ENCODE data around the gene TEF. TPM values are rescaled to one million over a fixed set of nuclear protein-coding genes. Genes with fewer than 3 reads are reported as not detected.

Gene TEF
- total and polyA plus RNA-seq, 7 donors = 12.6 to 30.3 (median 21.3) TPM

GRCh38 chr22:41360126-41360525 lies 21.6 kb upstream of the TEF start:
- Histone ChIP-seq H3K27ac (no peak overlapping the region), H3K36me3 (peaks cover 6 to 35% (median 26%) of the 10 kb centered on the region in 4 donors), H3K27me3 (no peaks in the 10 kb centered on the region), H3K4me3 (no peak overlapping the region), H3K9me3 (no peaks in the 10 kb centered on the region), H3K4me1 (no peaks in the 10 kb centered on the region)
- DNase-seq = no peak
- intact Hi-C loops (cut with DNase I) = loop anchor here (10.0 kb wide), 1 partner anchor 165 kb away; no protein-coding TSS in a partner anchor
- no peak for TF ChIP-seq CTCF (IDR thresholded peaks at IDR 0.05)
- no peak for TF ChIP-seq POLR2AphosphoS5 (IDR thresholded peaks at IDR 0.05)
- TF ChIP-seq POLR2A (IDR thresholded peaks at IDR 0.05) = no peak
- no peak for TF ChIP-seq EP300 (IDR thresholded peaks at IDR 0.05)
- WGBS, 2 donors = 72 to 77% methylated on average over 11 of the region's 11 CpGs

- H3K4me3 ChIP-seq = no peak overlapping the region
- 93 to 95% methylated on average over 13 of the region's 13 CpGs for WGBS, 2 donors
- intact Hi-C loops (cut with DNase I) = loop anchor here (10.0 kb wide), 1 partner anchor 167 kb away; no protein-coding TSS in a partner anchor
- no peaks in the 10 kb centered on the region for H3K27me3 ChIP-seq
- peaks cover 0 to 5% (median 4%) of the 10 kb centered on the region in 4 donors for H3K4me1 ChIP-seq
- no peak overlapping the region for H3K27ac ChIP-seq
- peaks cover 0 to 18% (median 10%) of the 10 kb centered on the region in 4 donors for H3K36me3 ChIP-seq
- TF ChIP-seq POLR2A (IDR thresholded peaks at IDR 0.05) (no peak), EP300 (IDR thresholded peaks at IDR 0.05) (no peak), CTCF (IDR thresholded peaks at IDR 0.05) (no peak), POLR2AphosphoS5 (IDR thresholded peaks at IDR 0.05) (no peak)
- H3K9me3 ChIP-seq = no peaks in the 10 kb centered on the region
- DNase-seq = no peak
Measured at GRCh38 chr22:41361716-41362310, 19.9 kb upstream of the TEF start.

GRCh38 chr22:41362615-41363014 lies 19.1 kb upstream of the TEF start:
- no peak overlapping the region for H3K27ac ChIP-seq
- intact Hi-C loops (cut with DNase I) = loop anchor here (10.0 kb wide), 1 partner anchor 168 kb away; no protein-coding TSS in a partner anchor
- H3K27me3 ChIP-seq = no peaks in the 10 kb centered on the region
- H3K4me3 ChIP-seq = no peak overlapping the region
- no peaks in the 10 kb centered on the region for H3K9me3 ChIP-seq
- H3K4me1 ChIP-seq = peaks cover 0 to 9% (median 8%) of the 10 kb centered on the region in 4 donors
- WGBS, 2 donors = 83 to 88% methylated on average over 5 of the region's 5 CpGs
- no peak for DNase-seq
- TF ChIP-seq EP300 (IDR thresholded peaks at IDR 0.05) (no peak), POLR2AphosphoS5 (IDR thresholded peaks at IDR 0.05) (no peak), POLR2A (IDR thresholded peaks at IDR 0.05) (no peak), CTCF (IDR thresholded peaks at IDR 0.05) (no peak)
- H3K36me3 ChIP-seq = peaks cover 0 to 10% (median 2%) of the 10 kb centered on the region in 4 donors

GRCh38 chr22:41364233-41364632 lies 17.5 kb upstream of the TEF start:
- Histone ChIP-seq H3K27ac (no peak overlapping the region), H3K4me1 (peaks cover 0 to 25% (median 23%) of the 10 kb centered on the region in 4 donors), H3K4me3 (no peak overlapping the region), H3K36me3 (no peaks in the 10 kb centered on the region), H3K27me3 (no peaks in the 10 kb centered on the region), H3K9me3 (no peaks in the 10 kb centered on the region)
- no peak for DNase-seq
- intact Hi-C loops (cut with DNase I) = loop anchor here (10.0 kb wide), 1 partner anchor 169 kb away; no protein-coding TSS in a partner anchor
- 77 to 90% methylated on average over 6 of the region's 6 CpGs for WGBS, 2 donors
- TF ChIP-seq POLR2A (IDR thresholded peaks at IDR 0.05) (no peak), POLR2AphosphoS5 (IDR thresholded peaks at IDR 0.05) (no peak), CTCF (IDR thresholded peaks at IDR 0.05) (no peak), EP300 (IDR thresholded peaks at IDR 0.05) (no peak)

Measured in sigmoid colon (tissue), 7 donors.